ENCODE measurements around the gene PTTG2.
"Not testable (repeated sequence)": the region's sequence is repeated elsewhere in the genome, so short reads cannot be mapped to it uniquely, and the experiment has no call there.

PTTG2 gene

GRCh38 chr4:37958932-37959331 is 1.3 kb upstream of the PTTG2 start:
- DNase-seq: no peak

- DNase-seq: no peak
These were observed 667 bp downstream of the PTTG2 start for GRCh38 chr4:37960679-37961450.

GRCh38 chr4:37964734-37965457 is 4.7 kb downstream of the PTTG2 start:
- DNase-seq: no peak

- no peak for DNase-seq
These were observed 5.8 kb downstream of the PTTG2 start for GRCh38 chr4:37966044-37966443.

GRCh38 chr4:37967736-37968135 is 7.5 kb downstream of the PTTG2 start:
- DNase-seq: no peak

- DNase-seq: no peak
These were observed 8.5 kb downstream of the PTTG2 start for GRCh38 chr4:37968747-37969146.

- no peak for DNase-seq
These were observed 10.5 kb downstream of the PTTG2 start for GRCh38 chr4:37970702-37971101.

GRCh38 chr4:37971202-37971601 is 11.0 kb downstream of the PTTG2 start:
- no peak for DNase-seq

- no peak for DNase-seq
These were observed 13.2 kb downstream of the PTTG2 start for GRCh38 chr4:37973441-37973840.

- DNase-seq: not testable (repeated sequence)
These were observed 15.2 kb downstream of the PTTG2 start for GRCh38 chr4:37975321-37975822.

GRCh38 chr4:37976507-37976906 is 16.3 kb downstream of the PTTG2 start:
- DNase-seq: no peak

- DNase-seq: no peak
These were observed 16.8 kb downstream of the PTTG2 start for GRCh38 chr4:37976991-37977470.

GRCh38 chr4:37977471-37978247 is 17.5 kb downstream of the PTTG2 start:
- no peak for DNase-seq

GRCh38 chr4:37978248-37978924 is 18.2 kb downstream of the PTTG2 start:
- DNase-seq: no peak

- no peak for DNase-seq
These were observed 20.0 kb downstream of the PTTG2 start for GRCh38 chr4:37980246-37980645.

GRCh38 chr4:37981425-37981824 is 21.2 kb downstream of the PTTG2 start:
- no peak for DNase-seq

- no peak for DNase-seq
These were observed 21.9 kb downstream of the PTTG2 start for GRCh38 chr4:37981844-37982720.

- DNase-seq: no peak
These were observed 22.5 kb downstream of the PTTG2 start for GRCh38 chr4:37982736-37983135.

GRCh38 chr4:37983951-37984350 is 23.8 kb downstream of the PTTG2 start:
- no peak for DNase-seq

- DNase-seq: no peak
These were observed 25.6 kb downstream of the PTTG2 start for GRCh38 chr4:37985730-37986275.

- DNase-seq: no peak
These were observed 28.5 kb downstream of the PTTG2 start for GRCh38 chr4:37988670-37989069.

Measured in SIG-M5 (cell line).